H1 (cell line): ENCODE measurements around the gene GDE1. TPM values are rescaled to one million over a fixed set of nuclear protein-coding genes. Genes with fewer than 3 reads are reported as not detected.
A peak's percentile ranks its signal among the peaks of the same experiment; 100 is the strongest.

Experiments
- ATF3 ChIP-seq: IDR thresholded peaks from 2 replicates; pipeline ENCODE4 v1.6.1; 2011; ENCODE audit warnings: low read depth, mild to moderate bottlenecking, low read length; ENCODE audit not compliant: insufficient read depth
- CHD7 ChIP-seq: fragments of 300-600 bp; sonication (generic); IDR thresholded peaks from 2 replicates; pipeline ENCODE4 v1.7.1; 2012; ENCODE audit warnings: low read length, moderate library complexity, mild to moderate bottlenecking, inconsistent platforms; ENCODE audit not compliant: insufficient replicate concordance
- CTBP2 ChIP-seq: IDR thresholded peaks from 2 replicates; pipeline ENCODE4 v1.7.0; 2011; ENCODE audit warnings: borderline replicate concordance, mild to moderate bottlenecking, moderate library complexity, mixed read lengths, low read length; ENCODE audit not compliant: insufficient read depth, insufficient read length
- MAFK ChIP-seq: IDR thresholded peaks from 2 replicates; pipeline ENCODE4 v1.6.1; 2012; ENCODE audit warnings: low read depth, mild to moderate bottlenecking, improper control_type of control experiment, low read length
- MAX ChIP-seq: IDR thresholded peaks from 2 replicates; pipeline ENCODE4 v1.6.1; 2012; ENCODE audit warnings: inconsistent platforms
- SRF ChIP-seq: IDR thresholded peaks from 2 replicates; pipeline ENCODE4 v1.6.1; 2011; ENCODE audit warnings: mild to moderate bottlenecking, low read depth, low read length, moderate library complexity
- SUZ12 ChIP-seq: fragments of 200-600 bp; sonication (generic); IDR thresholded peaks from 2 replicates; pipeline ENCODE4 v1.6.1; 2012; ENCODE audit warnings: mild to moderate bottlenecking, inconsistent platforms, low read length, moderate library complexity, mixed read lengths
- TEAD4 ChIP-seq: IDR thresholded peaks from 2 replicates; pipeline ENCODE4 v1.6.1; 2012; ENCODE audit warnings: low read depth, low read length, inconsistent platforms, mixed read lengths
- polyA plus RNA-seq, 7 experiments: library from polyadenylated mRNA; depleted of rRNA in 3 of 7; stranded (reverse) in 5 of 7; unstranded in 2 of 7; fragments of >200 nt in 5 of 7; fragments of 200-250 nt in 2 of 7; gene quantifications; 1 replicate in 5 of 7; 2 replicates in 1 of 7; 4 replicates in 1 of 7; pipeline versions ENCODE4 v1.2.1 to v1.2.3, GENCODE V29; 2011 to 2013; ENCODE audit warnings: missing spikeins in 2 of 7, mixed read lengths in 2 of 7
- total RNA-seq: library from RNA; stranded (reverse); fragmentation: NEBNext Ultra II Directional; extraction: Animal tissue kit (Norgen Biotek cat#: 25700); gene quantifications from 2 replicates; pipeline ENCODE4 v1.2.1, GENCODE V29; 2021

GDE1 gene
- total and polyA plus RNA-seq, 2 of the 8 experiments (the other 6 are each of a cell fraction or from before 2014, with no cell fraction given): 29.2 to 70.8 TPM

DNA sequence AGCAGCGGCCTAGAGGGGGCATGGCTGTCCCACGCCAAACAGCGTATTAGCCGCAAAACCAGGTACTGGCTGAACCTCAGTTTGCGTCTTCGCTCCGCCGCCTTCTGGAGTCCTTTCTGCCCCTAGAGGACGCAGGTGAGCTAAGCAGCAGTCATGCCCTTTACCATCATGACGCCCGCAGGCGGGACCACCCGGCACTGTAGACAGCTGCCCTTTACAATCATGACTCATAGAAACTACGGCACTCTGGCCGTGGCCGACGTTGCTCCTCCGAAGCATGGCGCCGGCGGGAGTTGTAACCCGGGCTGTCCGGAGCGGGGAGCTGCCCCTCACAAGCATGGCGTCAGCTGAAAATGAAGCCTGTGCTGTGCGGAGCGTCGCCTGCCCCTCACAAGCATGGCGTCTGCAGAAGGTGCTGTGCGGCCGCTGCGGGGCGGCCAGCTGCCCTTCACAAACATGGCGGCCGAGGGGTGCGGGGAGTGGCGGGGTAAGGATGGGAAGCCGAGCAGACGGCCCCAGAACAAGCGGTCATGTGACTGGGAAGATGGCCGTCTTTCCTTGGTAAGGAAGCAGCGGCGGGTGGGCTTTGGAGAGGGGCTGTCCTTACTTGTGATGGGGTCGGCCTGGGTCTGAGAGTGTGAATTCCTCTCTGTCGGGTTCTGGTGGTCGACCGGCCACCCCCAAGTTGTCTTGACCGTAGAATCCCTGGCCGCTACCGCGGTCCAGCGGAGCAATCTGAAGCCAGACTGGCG lies 33.5 kb upstream of the GDE1 start, which contains the start of gene VPS35L (continued):
- TF ChIP-seq CHD7 (no peak), ATF3 (peak; percentile 30; the same call in 1 of the 2 replicates), SUZ12 (no peak), CTBP2 (peak; percentile 55), TEAD4 (peak; percentile 26; the same call in 1 of the 2 replicates), MAX (peak; percentile 81), MAFK (peak; percentile 67; the same call in 1 of the 2 replicates), SRF (no peak)
